H9 (cell line): Measurements from ENCODE around the gene ZNF618. TPM values are rescaled to one million over a fixed set of nuclear protein-coding genes. Genes with fewer than 3 reads are reported as not detected.

Experiments
- DNase-seq: peaks from one replicate; pipeline ENCODE4 v3.0.0-alpha.2; 2017
- H2AFZ ChIP-seq: one replicate; pipeline ENCODE4 v1.6.1; 2013; ENCODE audit warnings: mild to moderate bottlenecking, low read length, control low read depth, moderate library complexity
- H2AK5ac ChIP-seq: 2 replicates; pipeline ENCODE4 v1.6.1; 2013; ENCODE audit warnings: low read length, control low read depth, mixed read lengths; ENCODE audit not compliant: insufficient read length
- H2BK120ac ChIP-seq: one replicate; pipeline ENCODE4 v1.6.1; 2013; ENCODE audit warnings: low read depth, mild to moderate bottlenecking, low read length, control low read depth, inconsistent platforms; ENCODE audit not compliant: poor library complexity, severe bottlenecking
- H2BK12ac ChIP-seq: 2 replicates; pipeline ENCODE4 v1.6.1; 2013; ENCODE audit warnings: low read length, control low read depth, mixed read lengths, low read depth; ENCODE audit not compliant: insufficient read length
- H2BK15ac ChIP-seq: 2 replicates; pipeline ENCODE4 v1.6.1; 2013; ENCODE audit warnings: low read depth, low read length, control low read depth
- H2BK20ac ChIP-seq: one replicate; pipeline ENCODE4 v1.6.1; 2013; ENCODE audit warnings: low read depth, mild to moderate bottlenecking, low read length, control low read depth, inconsistent platforms; ENCODE audit not compliant: poor library complexity, severe bottlenecking
- H2BK5ac ChIP-seq: 2 replicates; pipeline ENCODE4 v1.6.1; 2013; ENCODE audit warnings: low read length, control low read depth, mixed read lengths; ENCODE audit not compliant: insufficient read length
- H3K14ac ChIP-seq: 2 replicates; pipeline ENCODE4 v1.6.1; 2013; ENCODE audit warnings: low read length, control low read depth; ENCODE audit not compliant: insufficient read depth
- H3K18ac ChIP-seq: 2 replicates; pipeline ENCODE4 v1.6.1; 2013; ENCODE audit warnings: low read depth, mild to moderate bottlenecking, mixed read lengths, low read length, control low read depth; ENCODE audit not compliant: insufficient read length
- H3K23ac ChIP-seq: 2 replicates; pipeline ENCODE4 v1.6.1; 2013; ENCODE audit warnings: low read length, control low read depth, mixed read lengths, low read depth; ENCODE audit not compliant: insufficient read length
- H3K23me2 ChIP-seq: 2 replicates; pipeline ENCODE4 v1.6.1; 2013; ENCODE audit warnings: low read depth, mild to moderate bottlenecking, mixed read lengths, low read length, control low read depth; ENCODE audit not compliant: insufficient read length, poor library complexity, severe bottlenecking
- H3K27ac ChIP-seq: 2 replicates; pipeline ENCODE4 v1.5.1; 2013; ENCODE audit warnings: low read length, control low read depth, mixed read lengths, low read depth; ENCODE audit not compliant: insufficient read length
- H3K27me3 ChIP-seq: 2 replicates; pipeline ENCODE4 v1.6.1; 2013; ENCODE audit warnings: low read length, control low read depth, inconsistent platforms; ENCODE audit not compliant: insufficient read depth
- H3K4ac ChIP-seq: 2 replicates; pipeline ENCODE4 v1.6.1; 2013; ENCODE audit warnings: low read depth, mild to moderate bottlenecking, control low read depth, inconsistent platforms, low read length, moderate library complexity
- H3K4me1 ChIP-seq: 2 replicates; pipeline ENCODE4 v1.6.1; 2013; ENCODE audit warnings: low read length, control low read depth, inconsistent platforms; ENCODE audit not compliant: insufficient read depth
- H3K4me2 ChIP-seq: 2 replicates; pipeline ENCODE4 v1.6.1; 2013; ENCODE audit warnings: low read length, control low read depth, mixed read lengths; ENCODE audit not compliant: insufficient read length, insufficient read depth
- H3K56ac ChIP-seq: 2 replicates; pipeline ENCODE4 v1.6.1; 2013; ENCODE audit warnings: low read depth, mild to moderate bottlenecking, mixed read lengths, low read length, control low read depth; ENCODE audit not compliant: insufficient read length
- H3K79me1 ChIP-seq: 2 replicates; pipeline ENCODE4 v1.6.1; 2013; ENCODE audit warnings: low read depth, mild to moderate bottlenecking, moderate library complexity, low read length, control low read depth, inconsistent platforms; ENCODE audit not compliant: insufficient read depth, poor library complexity, severe bottlenecking
- H3K79me2 ChIP-seq: 2 replicates; pipeline ENCODE4 v1.6.1; 2013; ENCODE audit warnings: low read length, control low read depth, inconsistent platforms; ENCODE audit not compliant: insufficient read depth
- H3K9ac ChIP-seq: 2 replicates; pipeline ENCODE4 v1.6.1; 2013; ENCODE audit warnings: low read length, control low read depth, mixed read lengths; ENCODE audit not compliant: insufficient read length; ENCODE audit errors: extremely low read depth
- H3K9me3 ChIP-seq: one replicate; pipeline ENCODE4 v1.6.1; 2013; ENCODE audit warnings: low read depth, low read length, inconsistent platforms; ENCODE audit not compliant: control insufficient read depth
- H3T11ph ChIP-seq: one replicate; pipeline ENCODE4 v1.6.1; 2013; ENCODE audit warnings: mild to moderate bottlenecking, low read length, control low read depth, inconsistent platforms
- H4K20me1 ChIP-seq: one replicate; pipeline ENCODE4 v1.6.1; 2013; ENCODE audit not compliant: control insufficient read depth, insufficient read length, insufficient read depth
- H4K5ac ChIP-seq: 2 replicates; pipeline ENCODE4 v1.6.1; 2013; ENCODE audit warnings: low read depth, mild to moderate bottlenecking, mixed read lengths, low read length, control low read depth; ENCODE audit not compliant: insufficient read length
- H4K8ac ChIP-seq: replicated peaks from 2 replicates; pipeline ENCODE4 v1.6.1; 2013; ENCODE audit warnings: low read length, control low read depth, mixed read lengths, low read depth; ENCODE audit not compliant: insufficient read length
- H4K91ac ChIP-seq: 2 replicates; pipeline ENCODE4 v1.6.1; 2013; ENCODE audit warnings: low read depth, mild to moderate bottlenecking, moderate library complexity, mixed read lengths, low read length, control low read depth; ENCODE audit not compliant: insufficient read length
- H3K27ac Mint-ChIP-seq, 3 experiments: 2 replicates in 2 of 3; 3 replicates in 1 of 3; pipeline ENCODE4 v1.8.0; 2020 to 2021; ENCODE audit warnings: mixed read lengths in 3 of 3, mild to moderate bottlenecking in 1 of 3, moderate library complexity in 1 of 3
- H3K27me3 Mint-ChIP-seq: 2 replicates; pipeline ENCODE4 v1.8.0; 2021; ENCODE audit warnings: low read depth, mild to moderate bottlenecking, moderate library complexity, mixed read lengths
- H3K36me3 Mint-ChIP-seq, 3 experiments: 2 replicates in 2 of 3; 3 replicates in 1 of 3; pipeline ENCODE4 v1.8.0; 2020 to 2021; ENCODE audit warnings: low read depth in 3 of 3, mixed read lengths in 3 of 3; ENCODE audit not compliant: insufficient read depth in 1 of 3
- H3K4me1 Mint-ChIP-seq, 2 experiments: 2 replicates each; pipeline ENCODE4 v1.8.0; 2020; ENCODE audit warnings: mixed read lengths in 2 of 2
- H3K4me3 Mint-ChIP-seq, 2 experiments: 2 replicates in 1 of 2; 3 replicates in 1 of 2; pipeline ENCODE4 v1.8.0; 2020 to 2021; ENCODE audit warnings: mild to moderate bottlenecking in 2 of 2, mixed read lengths in 2 of 2, moderate library complexity in 1 of 2
- H3K9me3 Mint-ChIP-seq, 2 experiments: 2 replicates in 1 of 2; 3 replicates in 1 of 2; pipeline ENCODE4 v1.8.0; 2020; ENCODE audit warnings: mild to moderate bottlenecking in 2 of 2, mixed read lengths in 2 of 2, moderate library complexity in 1 of 2
- WGBS: extraction: QIAGEN DNeasy Blood & Tissue Kit; methylation state at CpG from one replicate; pipeline ENCODE4 v1.1.7; 2013; ENCODE audit warnings: missing lambda C conversion rate, low lambda C conversion rate, mixed read lengths; ENCODE audit not compliant: insufficient read length; ENCODE audit errors: extremely low coverage; 5-methylcytosine and 5-hydroxymethylcytosine counted together
- total RNA-seq: library from RNA; stranded (reverse); gene quantifications from 2 replicates; pipeline ENCODE4 v1.2.1, GENCODE V29; 2021
- TF ChIP-seq, protein P1 (sequence below): fragments of 200-600 bp; sonication (generic); conservative IDR thresholded peaks from 3 replicates; pipeline ENCODE4 v1.8.0; 2021; ENCODE audit warnings: antibody characterized with exemption, mild to moderate bottlenecking

ZNF618 gene
- total RNA-seq, 1 experiment from 2014 or later = 13.6 TPM

GRCh38 chr9:113888336-113888735, 12.2 kb downstream of the ZNF618 start:
- Histone ChIP-seq H2AFZ (no peak overlapping the region), H2BK12ac (peak overlapping the region; percentile 69), H3K23ac (no peak overlapping the region), H3T11ph (no peak overlapping the region), H2BK120ac (no peak overlapping the region), H2AK5ac (no peak overlapping the region), H3K18ac (no peak overlapping the region), H3K4me1 (peaks cover 6% of the 10 kb centered on the region; the same call in 1 of the 2 replicates), H2BK5ac (no peak overlapping the region), H3K9ac (no peak overlapping the region), H4K5ac (no peak overlapping the region), H3K14ac (0 out of 2 replicates have a peak overlapping the region, but pooled peaks have one; percentile 80), H3K79me2 (peaks cover 6% of the 10 kb centered on the region), H4K8ac (no peak overlapping the region), H4K20me1 (no peaks in the 10 kb centered on the region), H3K23me2 (no peaks in the 10 kb centered on the region), H3K4me2 (no peak overlapping the region), H4K91ac (no peak overlapping the region), H3K27me3 (no peaks in the 10 kb centered on the region), H2BK15ac (no peak overlapping the region), H3K79me1 (peaks cover 14% of the 10 kb centered on the region), H3K56ac (no peak overlapping the region), H3K4ac (no peak overlapping the region), H3K9me3 (no peaks in the 10 kb centered on the region), H3K27ac (no peak overlapping the region), H2BK20ac (no peak overlapping the region)
- TF ChIP-seq, protein P1, sequence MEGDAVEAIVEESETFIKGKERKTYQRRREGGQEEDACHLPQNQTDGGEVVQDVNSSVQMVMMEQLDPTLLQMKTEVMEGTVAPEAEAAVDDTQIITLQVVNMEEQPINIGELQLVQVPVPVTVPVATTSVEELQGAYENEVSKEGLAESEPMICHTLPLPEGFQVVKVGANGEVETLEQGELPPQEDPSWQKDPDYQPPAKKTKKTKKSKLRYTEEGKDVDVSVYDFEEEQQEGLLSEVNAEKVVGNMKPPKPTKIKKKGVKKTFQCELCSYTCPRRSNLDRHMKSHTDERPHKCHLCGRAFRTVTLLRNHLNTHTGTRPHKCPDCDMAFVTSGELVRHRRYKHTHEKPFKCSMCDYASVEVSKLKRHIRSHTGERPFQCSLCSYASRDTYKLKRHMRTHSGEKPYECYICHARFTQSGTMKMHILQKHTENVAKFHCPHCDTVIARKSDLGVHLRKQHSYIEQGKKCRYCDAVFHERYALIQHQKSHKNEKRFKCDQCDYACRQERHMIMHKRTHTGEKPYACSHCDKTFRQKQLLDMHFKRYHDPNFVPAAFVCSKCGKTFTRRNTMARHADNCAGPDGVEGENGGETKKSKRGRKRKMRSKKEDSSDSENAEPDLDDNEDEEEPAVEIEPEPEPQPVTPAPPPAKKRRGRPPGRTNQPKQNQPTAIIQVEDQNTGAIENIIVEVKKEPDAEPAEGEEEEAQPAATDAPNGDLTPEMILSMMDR = no peak
- Mint-ChIP-seq H3K36me3 (peaks cover 18 to 25% (median 19%) of the 10 kb centered on the region in 3 experiments), H3K27me3 (no peaks in the 10 kb centered on the region), H3K4me3 (peak overlapping the region in 1 of 2 experiments; percentile 36; a peak in 1 of 5 replicates), H3K4me1 (peaks cover 37 to 39% of the 10 kb centered on the region in 2 experiments), H3K9me3 (peaks cover 7 to 14% of the 10 kb centered on the region in 2 experiments; a peak in 4 of 5 replicates), H3K27ac (peak overlapping the region in 2 of 3 experiments; percentile 10 to 37; a peak in 2 of 7 replicates)
- WGBS = no CpG with 5 or more reads among the region's 8 CpGs
- no peak for DNase-seq
